ENCODE measurements around the gene MORN1. TPM values are rescaled to one million over a fixed set of nuclear protein-coding genes. Genes with fewer than 3 reads are reported as not detected.

Gene MORN1
- total and polyA plus RNA-seq, 12 donors = 1.2 to 7.6 (median 5.2) TPM

- peak in 2 of 8 donors; percentile 13 to 20 for ATAC-seq
- H3K9me3 ChIP-seq = no peaks in the 10 kb centered on the region
- H3K4me1 ChIP-seq = peaks cover 0 to 28% (median 19%) of the 10 kb centered on the region in 9 donors
- DNase-seq = no peak
- intact Hi-C loops (cut with DNase I) = no loop called here
- 54 to 67% methylated on average over 13 of the region's 13 CpGs for WGBS, 2 donors
- TF ChIP-seq CTCF (IDR thresholded peaks at IDR 0.05) = no peak
- H3K4me3 ChIP-seq = peak overlapping the region in 3 of 10 donors; percentile 22 to 28 (median 24)
- no peaks in the 10 kb centered on the region for H3K27me3 ChIP-seq
- peak overlapping the region in 4 of 10 donors; percentile 27 to 53 (median 38) for H3K27ac ChIP-seq
- H3K36me3 ChIP-seq = peaks cover 0 to 61% (median 28%) of the 10 kb centered on the region in 9 donors
Measured at GRCh38 chr1:2408859-2409276, 17.5 kb upstream of the MORN1 start.

- Histone ChIP-seq H3K36me3 (peaks cover 0 to 66% (median 32%) of the 10 kb centered on the region in 9 donors), H3K27ac (peak overlapping the region in 4 of 10 donors; percentile 27 to 53 (median 38))
- ATAC-seq = no peak
Measured at GRCh38 chr1:2408456-2408855, 17.1 kb upstream of the MORN1 start.

GRCh38 chr1:2407991-2408275 is 16.6 kb upstream of the MORN1 start:
- no peak for TF ChIP-seq CTCF (IDR thresholded peaks at IDR 0.05)
- Histone ChIP-seq H3K4me1 (peaks cover 0 to 19% (median 10%) of the 10 kb centered on the region in 9 donors), H3K9me3 (no peaks in the 10 kb centered on the region), H3K27ac (peak overlapping the region in 1 of 10 donors; percentile 48), H3K4me3 (peak overlapping the region in 2 of 10 donors; percentile 24 to 28), H3K27me3 (no peaks in the 10 kb centered on the region), H3K36me3 (peaks cover 0 to 71% (median 38%) of the 10 kb centered on the region in 9 donors)
- ATAC-seq (no peak), DNase-seq (peak in 1 of 2 donors; percentile 6)
- intact Hi-C loops (cut with DNase I) = no loop called here
- WGBS, 2 donors = 90 to 92% methylated on average over 8 of the region's 8 CpGs

More at GRCh38 chr1:2408456-2408855, 17.1 kb upstream of the MORN1 start:
- Histone ChIP-seq H3K4me3 (peak overlapping the region in 3 of 10 donors; percentile 22 to 28 (median 24)), H3K4me1 (peaks cover 0 to 24% (median 15%) of the 10 kb centered on the region in 9 donors), H3K27me3 (no peaks in the 10 kb centered on the region), H3K9me3 (no peaks in the 10 kb centered on the region)
- no peak for TF ChIP-seq CTCF (IDR thresholded peaks at IDR 0.05)
- DNase-seq = no peak
- 86 to 93% methylated on average over 24 of the region's 24 CpGs for WGBS, 2 donors
- intact Hi-C loops (cut with DNase I) = no loop called here

DNA sequence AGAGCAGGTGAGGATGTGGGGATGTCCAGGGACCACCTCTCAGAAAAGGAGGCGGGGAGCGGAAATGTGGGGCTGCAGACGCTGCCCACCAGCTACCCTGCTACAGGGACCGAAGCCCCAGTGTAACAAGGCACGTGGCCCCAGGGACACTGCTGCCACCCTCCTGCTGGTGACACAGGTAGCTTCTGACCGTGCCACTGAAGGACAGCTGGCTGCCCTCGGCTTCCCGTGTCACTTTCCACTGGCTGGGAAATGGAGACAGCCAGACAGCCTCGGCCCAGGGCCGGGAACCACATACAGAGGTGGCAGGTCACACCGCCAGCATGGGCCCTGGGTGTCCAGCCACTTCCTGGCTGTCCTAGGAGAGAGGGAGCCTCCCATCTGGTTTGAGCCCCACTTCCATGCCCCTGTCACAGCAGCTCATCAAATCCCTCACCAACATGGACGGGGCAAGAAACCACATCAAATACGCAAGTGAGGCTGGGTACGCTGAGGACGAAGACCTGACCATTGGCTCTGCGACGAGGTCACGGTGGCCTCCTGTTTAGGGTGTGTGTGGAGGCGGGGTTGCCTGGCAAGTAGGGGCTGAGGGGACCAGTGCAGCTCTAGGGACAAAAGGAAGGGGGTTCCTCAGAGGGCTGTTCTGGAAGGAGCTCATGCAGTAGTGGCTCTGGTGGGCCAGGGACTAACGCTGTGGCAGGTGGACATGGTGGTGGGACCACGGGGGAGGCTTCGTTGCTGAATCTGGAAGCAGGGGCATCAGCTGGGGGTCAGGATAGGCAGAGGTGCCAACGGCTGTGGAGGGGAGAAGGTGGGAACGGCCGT is 16.0 kb upstream of the MORN1 start:
- Histone ChIP-seq H3K36me3 (peaks cover 0 to 76% (median 41%) of the 10 kb centered on the region in 9 donors), H3K4me3 (no peak overlapping the region)

More for the DNA sequence above, 16.0 kb upstream of the MORN1 start:
- ATAC-seq (no peak), DNase-seq (peak in 1 of 2 donors; percentile 11)
- 77 to 81% methylated on average over 25 of the region's 25 CpGs for WGBS, 2 donors
- H3K4me1 ChIP-seq = peaks cover 0 to 16% (median 9%) of the 10 kb centered on the region in 9 donors
- TF ChIP-seq CTCF (IDR thresholded peaks at IDR 0.05) = no peak
- intact Hi-C loops (cut with DNase I) = no loop called here
- H3K9me3 ChIP-seq = no peaks in the 10 kb centered on the region
- H3K27ac ChIP-seq = peak overlapping the region in 1 of 10 donors; percentile 20
- H3K27me3 ChIP-seq = no peaks in the 10 kb centered on the region
